Measurements from ENCODE around the gene ACER3.

DNA sequence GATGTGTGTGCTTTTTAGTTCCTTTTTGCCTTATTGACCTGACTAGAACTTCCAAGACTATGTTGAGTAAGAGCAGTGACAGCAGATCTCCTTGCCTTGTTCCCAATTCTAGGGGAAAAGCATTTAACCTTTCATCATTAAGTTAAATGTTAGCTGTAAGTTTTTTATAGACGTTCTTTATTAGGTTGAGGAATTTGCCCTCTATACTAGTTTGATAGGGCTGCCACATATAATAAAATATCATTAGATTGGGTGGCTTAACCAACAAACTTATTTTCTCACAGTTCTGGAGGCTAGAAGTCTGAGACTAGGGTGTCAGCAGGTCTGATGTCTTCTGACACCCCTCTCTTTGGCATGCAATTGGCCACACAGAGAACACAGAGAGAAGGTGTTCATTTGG, 140.9 kb downstream of the ACER3 start:
- TF ChIP-seq, protein P1, sequence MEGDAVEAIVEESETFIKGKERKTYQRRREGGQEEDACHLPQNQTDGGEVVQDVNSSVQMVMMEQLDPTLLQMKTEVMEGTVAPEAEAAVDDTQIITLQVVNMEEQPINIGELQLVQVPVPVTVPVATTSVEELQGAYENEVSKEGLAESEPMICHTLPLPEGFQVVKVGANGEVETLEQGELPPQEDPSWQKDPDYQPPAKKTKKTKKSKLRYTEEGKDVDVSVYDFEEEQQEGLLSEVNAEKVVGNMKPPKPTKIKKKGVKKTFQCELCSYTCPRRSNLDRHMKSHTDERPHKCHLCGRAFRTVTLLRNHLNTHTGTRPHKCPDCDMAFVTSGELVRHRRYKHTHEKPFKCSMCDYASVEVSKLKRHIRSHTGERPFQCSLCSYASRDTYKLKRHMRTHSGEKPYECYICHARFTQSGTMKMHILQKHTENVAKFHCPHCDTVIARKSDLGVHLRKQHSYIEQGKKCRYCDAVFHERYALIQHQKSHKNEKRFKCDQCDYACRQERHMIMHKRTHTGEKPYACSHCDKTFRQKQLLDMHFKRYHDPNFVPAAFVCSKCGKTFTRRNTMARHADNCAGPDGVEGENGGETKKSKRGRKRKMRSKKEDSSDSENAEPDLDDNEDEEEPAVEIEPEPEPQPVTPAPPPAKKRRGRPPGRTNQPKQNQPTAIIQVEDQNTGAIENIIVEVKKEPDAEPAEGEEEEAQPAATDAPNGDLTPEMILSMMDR (IDR thresholded peaks at IDR 0.05) = no peak
- TF ChIP-seq POLR2A (IDR thresholded peaks at IDR 0.05) = no peak

Measured in gastroesophageal sphincter (tissue), 3 donors.